ENCODE data around the gene TOM1L2.
"Not testable (repeated sequence)": the region's sequence is repeated elsewhere in the genome, so short reads cannot be mapped to it uniquely, and the experiment has no call there.

TOM1L2 gene

GRCh38 chr17:17815062-17815406, 157.2 kb downstream of the TOM1L2 start:
- DNase-seq: no peak

DNA sequence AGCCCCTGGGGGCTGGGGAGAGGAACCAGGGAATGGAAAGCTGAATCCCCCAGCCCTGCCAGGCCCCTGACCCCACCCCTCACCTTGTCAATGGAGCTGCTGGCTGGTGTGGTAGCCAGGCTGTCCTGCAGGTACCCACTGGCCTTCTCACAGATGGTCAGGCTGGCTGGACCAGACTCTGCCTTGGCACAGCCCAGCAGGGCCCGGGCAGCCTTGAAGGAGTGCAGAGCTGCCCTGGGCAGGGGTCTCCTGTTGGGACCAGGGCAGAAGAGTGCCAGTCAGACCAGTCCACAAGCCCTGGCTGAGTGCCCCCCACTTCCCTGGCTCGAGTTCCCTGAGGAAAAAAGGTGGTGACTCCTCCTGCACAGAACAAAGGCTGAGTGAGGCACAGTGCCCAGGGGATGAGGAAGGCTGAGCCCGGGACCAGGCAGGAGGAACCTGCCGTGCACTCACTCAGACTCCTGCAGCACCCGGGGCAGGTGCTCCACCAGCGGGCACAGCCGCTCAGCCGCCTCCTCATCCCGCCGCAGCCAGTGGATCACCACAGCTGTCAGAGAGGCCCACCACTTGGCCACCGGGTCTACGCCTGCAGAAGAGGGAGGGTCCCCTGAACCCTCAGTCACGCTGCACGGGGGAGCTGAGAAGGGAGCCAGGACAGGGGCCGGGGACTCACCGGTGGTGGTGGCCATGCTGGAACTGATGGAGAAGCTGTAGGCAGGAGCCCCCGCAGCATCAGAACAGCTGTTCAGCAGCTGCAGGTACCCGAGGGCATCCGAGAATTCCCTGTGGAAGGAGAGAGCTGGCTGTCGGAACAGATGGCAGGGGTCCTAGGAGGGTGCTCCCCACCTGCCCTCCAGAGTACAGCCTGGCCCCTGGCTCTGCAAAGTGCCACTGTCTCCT, 157.8 kb downstream of the TOM1L2 start:
- no peak for DNase-seq

DNA sequence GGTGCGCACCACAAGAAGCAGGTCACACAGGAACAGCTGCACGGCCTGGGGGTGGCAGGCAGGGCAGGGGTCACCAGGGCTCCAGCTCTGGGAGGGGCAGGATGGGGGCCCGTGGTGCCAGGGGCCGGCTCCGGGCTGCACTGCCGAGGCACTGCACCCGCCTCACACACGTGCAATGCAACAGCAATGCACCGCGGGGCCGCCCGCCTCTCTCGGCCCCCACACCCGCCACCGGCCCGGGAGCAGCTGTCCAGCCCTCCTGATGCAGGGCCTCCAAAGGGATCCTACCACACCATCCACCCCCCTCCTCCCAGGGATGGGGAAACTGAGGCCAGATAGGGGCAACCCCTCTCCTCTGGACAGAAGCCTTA, 158.5 kb downstream of the TOM1L2 start:
- no peak for DNase-seq

DNA sequence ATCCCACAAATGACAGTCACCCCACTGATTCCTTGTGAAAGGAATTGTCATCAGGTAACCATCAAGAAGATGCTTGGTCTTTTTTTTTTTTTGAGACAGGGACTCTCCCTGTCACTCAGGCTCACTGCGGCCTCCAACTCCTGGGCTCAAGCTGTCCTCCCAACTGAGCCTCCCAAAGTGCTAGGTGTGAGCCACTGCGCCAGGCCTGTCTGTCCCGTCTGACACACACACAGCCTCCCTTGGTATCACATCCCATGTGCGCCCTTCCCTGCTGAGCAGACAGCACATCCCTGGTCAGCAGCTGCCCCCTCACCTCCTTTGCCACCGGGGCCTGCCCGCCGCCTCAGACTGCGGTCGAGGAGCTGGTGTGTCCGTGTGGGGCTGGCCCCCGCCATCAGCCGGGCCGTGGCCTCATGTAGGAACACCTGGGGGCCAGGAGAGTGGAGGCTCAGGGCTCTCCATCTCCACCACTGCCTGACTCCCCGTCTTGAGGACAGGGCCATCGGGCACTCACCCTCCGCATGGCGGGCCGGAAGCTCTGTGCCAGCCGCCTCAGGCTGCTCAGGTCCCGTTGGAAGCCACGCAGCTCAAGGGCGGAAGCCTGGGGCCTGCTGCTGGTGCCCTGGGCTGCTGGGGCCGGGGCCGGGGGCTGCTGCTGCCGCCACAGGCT, 159.0 kb downstream of the TOM1L2 start:
- no peak for DNase-seq

DNA sequence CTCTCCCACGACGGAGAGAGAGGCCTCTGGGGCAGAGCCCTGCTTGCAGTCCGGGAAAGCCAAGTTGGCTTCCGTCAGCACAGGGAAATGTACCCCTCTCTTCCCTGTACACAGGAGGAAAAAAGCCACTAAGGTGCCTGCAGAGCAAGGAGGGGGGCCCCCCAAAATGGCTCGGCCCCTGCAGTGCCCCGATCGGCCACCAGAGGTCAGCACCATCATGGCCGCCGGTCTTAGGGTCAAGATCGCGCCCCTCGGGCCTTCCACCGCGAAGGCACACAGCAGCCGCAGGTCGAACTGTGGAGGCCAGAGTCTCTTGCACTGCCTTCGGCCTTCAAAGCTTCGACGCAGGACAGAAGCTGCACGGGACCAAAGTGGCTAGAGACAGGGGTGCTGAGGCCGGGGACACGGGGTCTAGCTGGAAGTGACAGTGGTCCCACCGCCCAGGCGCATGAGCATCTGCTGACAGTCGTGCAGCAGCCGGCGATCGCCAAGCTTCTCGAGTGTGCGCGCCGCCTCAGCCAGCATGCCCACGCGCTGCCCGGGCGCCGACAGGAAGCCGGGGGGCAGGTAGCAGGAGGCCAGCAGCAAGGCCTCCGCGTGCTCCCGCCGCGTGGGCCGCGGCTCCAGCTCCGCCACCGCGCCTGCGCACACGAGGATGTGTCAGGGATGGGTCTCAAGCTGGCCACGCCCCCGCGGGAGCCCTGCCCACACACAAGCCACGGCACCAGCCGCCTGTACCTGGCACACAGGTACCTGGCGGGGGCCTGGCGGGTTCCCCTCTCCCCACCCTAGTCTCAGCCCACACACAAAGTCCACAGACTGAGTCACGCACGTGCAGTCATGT, 159.8 kb downstream of the TOM1L2 start:
- peak; percentile 39 to 55 (median 52) for DNase-seq

- no peak for DNase-seq
Measured at GRCh38 chr17:17811381-17812210, 160.6 kb downstream of the TOM1L2 start.

DNA sequence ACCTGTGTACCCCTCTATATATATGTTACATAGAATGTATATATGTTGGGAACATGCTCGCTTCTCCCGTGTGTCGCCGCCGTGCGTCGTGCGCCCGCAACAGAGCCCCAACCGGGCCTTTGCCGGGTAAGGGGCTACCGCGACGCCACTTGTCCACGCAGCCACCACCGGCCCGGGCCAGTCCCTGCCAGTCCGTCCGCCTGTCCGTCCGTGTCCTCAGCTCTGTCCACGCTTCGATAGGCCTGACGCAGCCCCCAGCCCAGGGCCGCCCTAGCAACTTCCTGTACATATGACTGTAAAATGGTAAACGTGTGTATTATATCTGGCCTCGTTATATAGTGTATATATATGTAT, 161.3 kb downstream of the TOM1L2 start:
- no peak for DNase-seq

GRCh38 chr17:17810084-17810894, 161.9 kb downstream of the TOM1L2 start:
- DNase-seq: no peak

DNA sequence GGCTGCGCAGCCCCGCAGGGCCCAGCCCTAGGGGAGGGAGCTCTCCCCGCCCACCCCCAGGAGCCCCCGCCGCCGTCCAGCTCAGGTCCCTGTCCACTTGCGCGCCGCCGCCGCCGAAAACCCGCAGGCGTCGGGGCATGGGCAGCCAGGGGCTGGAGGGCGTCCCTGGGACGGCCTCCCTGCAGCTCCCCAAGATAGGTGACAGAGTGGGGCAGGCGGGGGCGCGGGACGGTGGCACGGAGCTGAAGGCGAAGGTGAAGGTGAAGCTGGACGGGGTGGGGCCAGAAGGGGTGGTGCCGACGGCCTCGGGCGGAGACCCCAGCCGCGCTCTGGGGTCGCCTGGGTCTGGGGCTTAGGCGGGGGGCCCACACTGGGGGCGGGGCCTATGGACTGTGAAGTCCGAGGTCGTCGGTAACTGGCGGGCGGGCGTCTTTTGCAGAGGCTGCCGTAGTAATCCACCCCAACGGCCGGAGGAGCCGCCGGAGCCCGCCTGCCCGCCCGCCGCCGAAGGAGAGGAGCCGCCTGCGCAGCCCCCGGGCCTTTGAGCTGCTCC, 162.6 kb downstream of the TOM1L2 start:
- DNase-seq: no peak

DNA sequence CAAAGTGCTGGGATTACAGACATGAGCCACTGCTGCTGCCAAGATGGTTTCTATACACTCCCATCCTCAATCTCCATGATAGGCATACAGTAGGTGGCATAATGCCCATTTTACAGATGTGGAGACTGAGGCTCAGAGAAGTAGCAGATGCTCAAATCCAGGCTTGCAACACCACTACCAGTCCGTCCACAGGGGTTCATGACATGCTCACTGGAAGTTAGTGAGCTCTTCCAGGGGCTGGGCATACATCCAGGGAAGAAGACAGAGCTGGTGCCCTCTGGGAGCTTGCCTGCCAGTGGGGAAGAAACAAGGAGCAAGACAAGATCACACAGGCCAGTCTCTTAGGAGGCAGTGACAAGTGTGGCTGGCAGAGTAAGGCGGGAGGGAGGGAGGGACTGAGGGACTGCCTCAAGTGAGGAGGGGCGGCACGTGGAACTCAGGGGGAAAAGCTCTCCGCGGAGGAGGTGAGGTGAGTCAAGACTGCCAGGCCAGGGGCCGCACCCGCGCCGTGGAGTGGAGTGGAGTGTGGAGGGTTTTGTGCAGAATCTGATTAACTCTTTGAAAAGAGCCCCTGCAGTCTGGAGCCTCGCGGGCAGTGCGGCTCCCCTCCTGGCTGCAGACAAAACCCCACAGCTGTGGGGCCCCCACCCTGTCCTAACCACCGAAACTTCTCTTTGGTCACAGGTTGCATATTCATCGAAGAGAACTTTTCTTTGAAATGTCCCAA, 163.3 kb downstream of the TOM1L2 start:
- peak in 1 of 5 experiments; percentile 32 for DNase-seq

GRCh38 chr17:17808200-17808599, 164.0 kb downstream of the TOM1L2 start:
- not testable (repeated sequence) for DNase-seq

DNA sequence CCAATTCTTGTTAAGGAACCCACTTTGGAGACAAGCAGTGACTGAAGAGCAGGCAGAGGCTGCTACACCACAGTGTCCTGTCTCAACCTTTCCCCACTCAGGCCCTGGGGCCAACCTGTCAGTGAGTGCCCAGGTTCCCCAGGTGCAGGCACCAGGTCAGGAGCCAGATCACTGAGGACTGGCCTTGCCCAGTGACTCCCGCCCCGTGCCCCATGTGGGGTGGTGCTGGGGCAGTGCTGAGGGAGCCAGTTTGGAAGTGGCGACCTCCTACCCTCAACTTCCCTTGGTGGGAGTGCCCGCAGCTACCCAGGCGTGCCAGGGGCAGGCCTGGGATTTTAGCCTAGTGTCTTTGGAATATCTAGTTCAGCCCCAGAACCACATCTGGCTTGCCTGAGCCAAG, 164.8 kb downstream of the TOM1L2 start:
- no peak for DNase-seq

DNA sequence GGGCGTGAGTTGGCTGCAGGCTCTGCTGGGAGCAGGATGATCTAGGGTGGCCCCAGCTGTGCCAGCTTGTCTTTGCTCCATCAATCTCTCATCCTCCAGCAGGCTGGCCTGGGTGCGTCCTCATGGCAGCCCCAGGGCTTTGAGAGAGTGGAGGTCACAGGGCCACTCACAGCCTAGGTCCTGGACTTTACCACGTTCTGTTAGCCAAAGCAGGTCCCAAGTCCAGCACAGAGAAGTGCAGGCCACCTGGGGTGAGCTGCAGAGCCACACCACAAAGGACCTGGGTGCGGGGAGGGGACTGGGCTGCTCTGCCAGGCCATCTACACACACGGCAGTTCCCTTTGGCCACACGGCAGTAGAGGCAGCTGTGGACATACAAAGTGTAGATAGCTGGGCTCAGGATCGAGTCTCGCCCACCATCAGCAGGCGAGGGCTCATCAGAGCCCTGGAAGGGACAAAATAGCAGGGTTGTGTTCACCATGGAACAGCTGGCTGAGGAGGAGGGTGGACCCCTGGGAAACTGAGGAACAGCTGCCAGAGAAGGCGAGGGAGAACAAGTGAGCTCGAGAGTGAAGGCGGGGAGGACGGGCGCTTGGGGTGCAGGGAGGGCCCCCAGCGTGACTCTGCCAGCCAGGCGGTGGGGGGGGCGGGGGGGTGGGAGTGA, 165.5 kb downstream of the TOM1L2 start:
- no peak for DNase-seq

- DNase-seq: no peak
Measured at GRCh38 chr17:17806035-17806434, 166.2 kb downstream of the TOM1L2 start.

DNA sequence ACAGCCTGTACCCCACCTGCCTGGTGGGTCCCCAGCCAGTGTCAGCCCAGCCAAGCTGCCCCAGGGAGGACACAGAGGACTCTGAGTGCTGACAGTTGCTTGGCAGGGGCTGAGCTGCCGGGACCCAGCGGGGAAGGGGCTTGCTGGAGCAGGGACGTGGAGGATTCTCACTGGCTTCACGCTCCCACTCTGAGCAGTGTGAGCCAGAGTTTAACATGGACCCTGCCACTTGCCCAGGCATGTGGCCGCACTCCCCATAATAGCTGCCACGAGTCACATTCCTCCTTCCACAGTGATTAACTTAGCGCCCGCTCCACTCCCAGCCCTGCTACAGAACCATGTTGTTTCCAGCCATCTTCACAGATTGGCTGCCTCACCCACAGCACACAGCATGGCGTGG, 166.6 kb downstream of the TOM1L2 start:
- no peak for DNase-seq

- no peak for DNase-seq
Measured at GRCh38 chr17:17804007-17804406, 168.2 kb downstream of the TOM1L2 start.

DNA sequence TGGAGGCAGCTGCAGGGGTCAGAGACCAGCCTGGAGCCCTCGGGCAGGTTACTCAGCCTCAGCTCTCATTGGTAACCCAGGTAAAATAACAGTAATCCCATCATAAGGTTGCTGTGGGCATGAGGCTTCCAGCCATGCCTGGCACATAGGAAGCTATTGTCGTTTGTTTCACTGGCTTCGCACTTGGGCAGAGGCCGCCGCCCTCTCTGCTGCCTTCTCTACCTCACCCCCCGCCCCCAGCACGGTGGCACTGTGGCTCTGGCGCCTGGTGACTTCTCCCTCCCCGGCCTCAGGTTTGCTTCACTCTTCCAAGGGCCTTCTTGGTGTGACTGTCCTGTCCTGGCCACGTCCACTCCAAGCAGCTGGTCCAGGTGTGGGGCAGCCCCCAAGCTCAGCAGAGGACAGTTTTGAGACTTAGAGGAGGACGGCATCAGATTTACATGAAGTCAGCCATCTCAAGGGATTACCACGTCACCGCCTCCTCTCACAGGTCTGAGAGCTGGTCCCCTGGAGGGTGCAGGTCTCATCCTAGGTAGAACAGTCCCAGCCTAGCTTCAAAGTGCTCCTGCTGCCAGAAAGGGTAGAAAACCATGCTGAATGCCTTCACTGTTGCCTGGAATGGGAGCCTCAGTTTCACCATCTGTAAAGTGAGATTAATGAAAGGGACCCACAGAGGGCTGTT, 170.3 kb downstream of the TOM1L2 start:
- no peak for DNase-seq

- no peak for DNase-seq
Measured at GRCh38 chr17:17800504-17801021, 171.6 kb downstream of the TOM1L2 start.

GRCh38 chr17:17798573-17799255, 173.5 kb downstream of the TOM1L2 start:
- DNase-seq: no peak
